ENCODE data around the gene NDC1.

DNA sequence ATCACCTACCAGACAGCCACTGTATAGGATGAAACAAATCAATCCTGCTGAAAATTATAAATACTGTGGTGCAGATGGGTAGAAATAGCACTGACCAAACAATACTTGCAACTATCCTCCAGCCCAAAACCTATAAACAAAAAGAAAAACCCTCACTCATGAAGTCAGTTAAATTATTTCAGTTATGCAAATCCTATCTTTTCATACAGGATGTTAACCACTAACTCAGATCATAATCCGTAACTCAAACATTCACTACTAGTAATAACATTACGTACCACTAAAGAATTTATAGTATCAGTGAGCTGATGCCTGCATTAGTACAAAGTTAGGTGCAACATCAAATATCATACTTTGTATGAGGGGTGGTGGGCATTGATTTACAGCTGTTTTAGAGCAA, 2.6 kb downstream of the NDC1 start:
- no peak for TF ChIP-seq POLR2A (IDR thresholded peaks at IDR 0.05; ENCODE audit: low read length)
- TF ChIP-seq GATA1 (IDR thresholded peaks at IDR 0.05; ENCODE audit: low read depth, low read length) = no peak
